Subcutaneous adipose tissue (tissue), 4 donors: ENCODE data around the gene CDH5. TPM values are rescaled to one million over a fixed set of nuclear protein-coding genes. Genes with fewer than 3 reads are reported as not detected.

Experiments used
- CTCF ChIP-seq: fragments of 450-650 bp; IDR thresholded peaks from one replicate; pipeline ENCODE4 v1.5.1; 2016; ENCODE audit warnings: low read depth, mild to moderate bottlenecking, control low read depth, antibody characterized with exemption, moderate library complexity
- total RNA-seq, 4 donors: library from RNA; depleted of rRNA; stranded (reverse); fragments of >200 nt; gene quantifications; one replicate each; pipeline ENCODE4 v1.1.0, GENCODE V29; 2016

Gene CDH5
- total RNA-seq, 4 donors from 2014 or later = 28.7 to 155 (median 43.2) TPM

- no peak for TF ChIP-seq CTCF
Measured at GRCh38 chr16:66377324-66377723, 10.8 kb downstream of the CDH5 start.

- no peak for TF ChIP-seq CTCF
Measured at GRCh38 chr16:66378741-66379570, 12.5 kb downstream of the CDH5 start.

- TF ChIP-seq CTCF = no peak
Measured at GRCh38 chr16:66379571-66379941, 13.1 kb downstream of the CDH5 start.

GRCh38 chr16:66380421-66380820 is 13.9 kb downstream of the CDH5 start:
- no peak for TF ChIP-seq CTCF

GRCh38 chr16:66381585-66382170 is 15.2 kb downstream of the CDH5 start:
- no peak for TF ChIP-seq CTCF

GRCh38 chr16:66382171-66382965 is 15.9 kb downstream of the CDH5 start:
- TF ChIP-seq CTCF = no peak

GRCh38 chr16:66382966-66383299 is 16.4 kb downstream of the CDH5 start:
- no peak for TF ChIP-seq CTCF
